Measurements from ENCODE around the gene SLC6A1. TPM values are rescaled to one million over a fixed set of nuclear protein-coding genes. Genes with fewer than 3 reads are reported as not detected.

Gene SLC6A1
- total RNA-seq, 1 donor = not detected

DNA sequence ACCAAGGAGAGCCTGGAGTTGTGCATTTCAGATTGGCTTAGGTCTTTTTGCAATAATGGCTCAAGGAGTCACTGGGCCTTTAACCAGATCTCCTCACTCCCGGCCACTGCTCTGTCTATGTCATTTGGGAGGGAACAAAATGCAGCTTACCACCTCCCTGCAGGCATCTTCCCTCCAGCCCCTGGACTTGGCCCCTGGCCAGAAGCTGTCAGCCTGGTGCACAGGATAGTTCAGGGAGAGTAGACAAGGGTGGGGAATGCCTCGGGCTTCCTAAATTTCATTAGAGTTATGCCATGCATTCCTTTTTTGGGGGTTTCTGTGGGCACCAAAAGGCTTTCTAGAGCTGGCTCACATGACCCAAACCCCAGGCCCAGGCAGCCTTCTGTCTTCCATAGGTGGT, 91.5 kb downstream of the SLC6A1 start:
- Histone ChIP-seq H3K9me3 (ENCODE audit: low read depth, low read length) (no peaks in the 10 kb centered on the region), H3K4me2 (ENCODE audit: insufficient read depth, low read length) (no peak overlapping the region), H3K27me3 (ENCODE audit: insufficient read depth, low read length) (no peaks in the 10 kb centered on the region), H3K79me2 (ENCODE audit: insufficient read depth, low read length) (no peaks in the 10 kb centered on the region), H3K27ac (ENCODE audit: low read depth, low read length) (no peak overlapping the region), H3K4me3 (ENCODE audit: insufficient read depth, low read length) (no peak overlapping the region), H3K4me1 (ENCODE audit: insufficient read depth, low read length) (no peaks in the 10 kb centered on the region), H4K20me1 (ENCODE audit: insufficient read depth, low read length) (no peaks in the 10 kb centered on the region), H3K36me3 (ENCODE audit: insufficient read depth, low read length) (no peaks in the 10 kb centered on the region), H2AFZ (ENCODE audit: low read length) (no peak overlapping the region)
- DNase-seq (ENCODE audit: insufficient read length, low spot score, missing footprints) = no peak
- TF ChIP-seq CTCF (IDR thresholded peaks at IDR 0.05; ENCODE audit: extremely low read depth, low read depth, low read length) = no peak

GRCh38 chr3:11084677-11085076, 92.1 kb downstream of the SLC6A1 start:
- Histone ChIP-seq H3K79me2 (ENCODE audit: insufficient read depth, low read length) (no peaks in the 10 kb centered on the region), H3K9me3 (ENCODE audit: low read depth, low read length) (no peaks in the 10 kb centered on the region), H4K20me1 (ENCODE audit: insufficient read depth, low read length) (no peaks in the 10 kb centered on the region), H3K27ac (ENCODE audit: low read depth, low read length) (no peak overlapping the region), H2AFZ (ENCODE audit: low read length) (no peak overlapping the region), H3K4me1 (ENCODE audit: insufficient read depth, low read length) (no peaks in the 10 kb centered on the region), H3K4me3 (ENCODE audit: insufficient read depth, low read length) (no peak overlapping the region), H3K4me2 (ENCODE audit: insufficient read depth, low read length) (no peak overlapping the region), H3K36me3 (ENCODE audit: insufficient read depth, low read length) (no peaks in the 10 kb centered on the region), H3K27me3 (ENCODE audit: insufficient read depth, low read length) (no peaks in the 10 kb centered on the region)
- DNase-seq (ENCODE audit: insufficient read length, low spot score, missing footprints) = no peak
- no peak for TF ChIP-seq CTCF (IDR thresholded peaks at IDR 0.05; ENCODE audit: extremely low read depth, low read depth, low read length)

- peak overlapping the region; percentile 15 for H3K27ac ChIP-seq (ENCODE audit: low read depth, low read length)
- no peak overlapping the region for H3K4me2 ChIP-seq (ENCODE audit: insufficient read depth, low read length)
- no peaks in the 10 kb centered on the region for H3K9me3 ChIP-seq (ENCODE audit: low read depth, low read length)
- no peak for DNase-seq (ENCODE audit: insufficient read length, low spot score, missing footprints)
- H3K4me1 ChIP-seq (ENCODE audit: insufficient read depth, low read length) = no peaks in the 10 kb centered on the region
- no peak overlapping the region for H3K4me3 ChIP-seq (ENCODE audit: insufficient read depth, low read length)
- H3K36me3 ChIP-seq (ENCODE audit: insufficient read depth, low read length) = no peaks in the 10 kb centered on the region
- H3K27me3 ChIP-seq (ENCODE audit: insufficient read depth, low read length) = no peaks in the 10 kb centered on the region
- TF ChIP-seq CTCF (IDR thresholded peaks at IDR 0.05; ENCODE audit: extremely low read depth, low read depth, low read length) = no peak
- no peaks in the 10 kb centered on the region for H4K20me1 ChIP-seq (ENCODE audit: insufficient read depth, low read length)
- no peaks in the 10 kb centered on the region for H3K79me2 ChIP-seq (ENCODE audit: insufficient read depth, low read length)
- peak overlapping the region; percentile 36 for H2AFZ ChIP-seq (ENCODE audit: low read length)
Measured at GRCh38 chr3:11085093-11085840, 92.7 kb downstream of the SLC6A1 start.

- Histone ChIP-seq H3K36me3 (ENCODE audit: insufficient read depth, low read length) (no peaks in the 10 kb centered on the region), H3K4me3 (ENCODE audit: insufficient read depth, low read length) (no peak overlapping the region), H3K27me3 (ENCODE audit: insufficient read depth, low read length) (no peaks in the 10 kb centered on the region), H4K20me1 (ENCODE audit: insufficient read depth, low read length) (no peaks in the 10 kb centered on the region), H3K9me3 (ENCODE audit: low read depth, low read length) (no peaks in the 10 kb centered on the region), H3K79me2 (ENCODE audit: insufficient read depth, low read length) (no peaks in the 10 kb centered on the region), H3K4me1 (ENCODE audit: insufficient read depth, low read length) (no peaks in the 10 kb centered on the region), H3K27ac (ENCODE audit: low read depth, low read length) (no peak overlapping the region), H3K4me2 (ENCODE audit: insufficient read depth, low read length) (no peak overlapping the region), H2AFZ (ENCODE audit: low read length) (no peak overlapping the region)
- DNase-seq (ENCODE audit: insufficient read length, low spot score, missing footprints) = no peak
- no peak for TF ChIP-seq CTCF (IDR thresholded peaks at IDR 0.05; ENCODE audit: extremely low read depth, low read depth, low read length)
Measured at GRCh38 chr3:11086856-11087255, 94.3 kb downstream of the SLC6A1 start.
